Esophagus squamous epithelium (tissue), 4 donors: ENCODE data around the gene HBZ.

Experiments
- POLR2A ChIP-seq, 4 donors: fragments of 450-650 bp; IDR thresholded peaks; one replicate each; pipeline ENCODE4 v1.6.1; 2017; ENCODE audit warnings: antibody characterized with exemption in 4 of 4, mild to moderate bottlenecking in 4 of 4, moderate library complexity in 3 of 4
- TF ChIP-seq, protein P1 (sequence below), 6 experiments: fragments of 450-650 bp in 4 of 6; fragments of 200-600 bp in 2 of 6; sonication (generic) in 2 of 6; IDR thresholded peaks; one replicate each; pipeline ENCODE4 v1.5.1; 2016 to 2019; ENCODE audit warnings: antibody characterized with exemption in 6 of 6, mild to moderate bottlenecking in 4 of 6, moderate library complexity in 4 of 6

GRCh38 chr16:140175-140857 is 12.1 kb upstream of the HBZ start:
- no peak for TF ChIP-seq POLR2A (IDR thresholded peaks at IDR 0.05)
- TF ChIP-seq, protein P1, sequence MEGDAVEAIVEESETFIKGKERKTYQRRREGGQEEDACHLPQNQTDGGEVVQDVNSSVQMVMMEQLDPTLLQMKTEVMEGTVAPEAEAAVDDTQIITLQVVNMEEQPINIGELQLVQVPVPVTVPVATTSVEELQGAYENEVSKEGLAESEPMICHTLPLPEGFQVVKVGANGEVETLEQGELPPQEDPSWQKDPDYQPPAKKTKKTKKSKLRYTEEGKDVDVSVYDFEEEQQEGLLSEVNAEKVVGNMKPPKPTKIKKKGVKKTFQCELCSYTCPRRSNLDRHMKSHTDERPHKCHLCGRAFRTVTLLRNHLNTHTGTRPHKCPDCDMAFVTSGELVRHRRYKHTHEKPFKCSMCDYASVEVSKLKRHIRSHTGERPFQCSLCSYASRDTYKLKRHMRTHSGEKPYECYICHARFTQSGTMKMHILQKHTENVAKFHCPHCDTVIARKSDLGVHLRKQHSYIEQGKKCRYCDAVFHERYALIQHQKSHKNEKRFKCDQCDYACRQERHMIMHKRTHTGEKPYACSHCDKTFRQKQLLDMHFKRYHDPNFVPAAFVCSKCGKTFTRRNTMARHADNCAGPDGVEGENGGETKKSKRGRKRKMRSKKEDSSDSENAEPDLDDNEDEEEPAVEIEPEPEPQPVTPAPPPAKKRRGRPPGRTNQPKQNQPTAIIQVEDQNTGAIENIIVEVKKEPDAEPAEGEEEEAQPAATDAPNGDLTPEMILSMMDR (IDR thresholded peaks at IDR 0.05) = no peak
